Measurements from ENCODE around the gene ERO1A. TPM values are rescaled to one million over a fixed set of nuclear protein-coding genes. Genes with fewer than 3 reads are reported as not detected.

The ERO1A gene
- total and polyA plus RNA-seq, 9 of the 15 experiments (the other 6 are each of a cell fraction or from before 2014, with no cell fraction given) = 11.0 to 46.2 (median 27.6) TPM

DNA sequence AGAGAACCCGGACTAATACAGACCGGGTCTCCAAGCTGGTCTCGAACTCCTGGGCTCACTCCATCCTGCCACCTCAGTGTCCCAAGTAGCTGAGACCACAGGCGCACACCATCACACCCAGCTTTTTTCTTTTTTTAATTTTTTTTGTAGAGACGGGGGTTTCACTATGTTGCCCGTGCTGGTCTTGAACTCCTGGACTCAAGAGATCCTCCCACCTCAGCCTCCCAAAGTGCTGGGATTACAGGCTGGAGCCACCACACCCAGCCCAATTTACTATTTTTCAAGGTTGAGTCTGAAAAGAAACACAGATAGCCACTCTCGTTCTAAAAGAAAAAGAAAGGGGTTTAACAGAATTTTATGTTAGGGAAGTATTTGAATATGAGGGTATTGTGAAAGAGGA lies 1.8 kb downstream of the ERO1A start:
- Histone ChIP-seq H3K9me3 (replicated peaks; ENCODE audit: control insufficient read depth, insufficient read depth, low read depth, low read length) (no peaks in the 10 kb centered on the region), H3K4me1 (replicated peaks in 1 of 2; ENCODE audit: control insufficient read depth in 2 of 2, insufficient read depth in 2 of 2, low read length in 2 of 2) (peaks cover 9 to 15% of the 10 kb centered on the region in 2 experiments; a peak in 4 of 5 replicates), H3K9ac (ENCODE audit: insufficient read depth in 1 of 2, low read depth in 2 of 2, low read length in 2 of 2) (no peak overlapping the region; a peak in 1 of 4 replicates), H3K36me3 (ENCODE audit: control insufficient read depth, insufficient read depth, low read length) (0 out of 3 replicates have a peak, but pooled peaks cover 2% of the 10 kb centered on the region), H3K79me2 (ENCODE audit: control insufficient read depth, insufficient read depth, low read length) (peaks cover 66% of the 10 kb centered on the region), H3K4me3 (no peak overlapping the region), H3K9me1 (ENCODE audit: control insufficient read depth, insufficient read depth, low read length) (no peaks in the 10 kb centered on the region), H3K4me2 (ENCODE audit: insufficient read depth, low read length) (no peak overlapping the region), H3K27me3 (ENCODE audit: control insufficient read depth in 2 of 2, insufficient read depth in 2 of 2, low read length in 2 of 2) (no peaks in the 10 kb centered on the region), H4K20me1 (replicated peaks; ENCODE audit: control insufficient read depth, insufficient read depth, low read length) (peaks cover 11% of the 10 kb centered on the region), H2AFZ (ENCODE audit: low read depth, low read length) (no peak overlapping the region), H3K27ac (ENCODE audit: extremely low read depth, low read depth, low read length) (no peak overlapping the region)
- FAIRE-seq (no peak), ATAC-seq (no peak), DNase-seq (ENCODE audit: extremely low read depth in 1 of 4, low spot score in 3 of 4) (no peak)
- BruUV-seq (replicated peaks) = no TSS peak
- ChIA-PET CTCF (ENCODE audit: low intra/inter-chr PET ratio) (no interaction called here), POLR2A (no interaction called here)
- WGBS (ENCODE audit: insufficient coverage, low coverage, missing lambda C conversion rate) = 71% methylated on average over 3 of the region's 7 CpGs
- in situ Hi-C loops (cut with MboI) = no loop called here
- intact Hi-C loops (cut with micrococcal nuclease) = loop anchor here (5.0 kb wide), 1 partner anchor 141 kb away; the partner anchor contains the start of genes GPR137C and TXNDC16
- TF ChIP-seq EHMT2 (IDR thresholded peaks at IDR 0.05) (no peak), CC2D1A (IDR thresholded peaks at IDR 0.05) (no peak), HSF4 (CRISPR knock-in tag; IDR thresholded peaks at IDR 0.05; ENCODE audit: borderline replicate concordance) (no peak), IRF2 (CRISPR knock-in tag; IDR thresholded peaks at IDR 0.05) (no peak), SP2 (IDR thresholded peaks at IDR 0.05; ENCODE audit: extremely low read depth, low read depth, low read length, poor library complexity, severe bottlenecking) (no peak), SMARCA5 (IDR thresholded peaks at IDR 0.05) (no peak), SRSF9 (IDR thresholded peaks at IDR 0.05; ENCODE audit: borderline replicate concordance, low read depth, low read length) (no peak), ZNF316 (IDR thresholded peaks at IDR 0.05) (no peak), ZNF212 (CRISPR knock-in tag; IDR thresholded peaks at IDR 0.05) (no peak), TAL1 (IDR thresholded peaks at IDR 0.05) (no peak), NCOR1 (IDR thresholded peaks at IDR 0.05) (no peak), ZNF699 (CRISPR knock-in tag; IDR thresholded peaks at IDR 0.05; ENCODE audit: insufficient replicate concordance) (no peak), ZNF224 (CRISPR knock-in tag; IDR thresholded peaks at IDR 0.05) (no peak), MECOM (CRISPR knock-in tag; IDR thresholded peaks at IDR 0.05) (no peak), SPI1 (IDR thresholded peaks at IDR 0.05; ENCODE audit: borderline replicate concordance, low read depth, low read length) (no peak)
- TF ChIP-seq, protein P1, sequence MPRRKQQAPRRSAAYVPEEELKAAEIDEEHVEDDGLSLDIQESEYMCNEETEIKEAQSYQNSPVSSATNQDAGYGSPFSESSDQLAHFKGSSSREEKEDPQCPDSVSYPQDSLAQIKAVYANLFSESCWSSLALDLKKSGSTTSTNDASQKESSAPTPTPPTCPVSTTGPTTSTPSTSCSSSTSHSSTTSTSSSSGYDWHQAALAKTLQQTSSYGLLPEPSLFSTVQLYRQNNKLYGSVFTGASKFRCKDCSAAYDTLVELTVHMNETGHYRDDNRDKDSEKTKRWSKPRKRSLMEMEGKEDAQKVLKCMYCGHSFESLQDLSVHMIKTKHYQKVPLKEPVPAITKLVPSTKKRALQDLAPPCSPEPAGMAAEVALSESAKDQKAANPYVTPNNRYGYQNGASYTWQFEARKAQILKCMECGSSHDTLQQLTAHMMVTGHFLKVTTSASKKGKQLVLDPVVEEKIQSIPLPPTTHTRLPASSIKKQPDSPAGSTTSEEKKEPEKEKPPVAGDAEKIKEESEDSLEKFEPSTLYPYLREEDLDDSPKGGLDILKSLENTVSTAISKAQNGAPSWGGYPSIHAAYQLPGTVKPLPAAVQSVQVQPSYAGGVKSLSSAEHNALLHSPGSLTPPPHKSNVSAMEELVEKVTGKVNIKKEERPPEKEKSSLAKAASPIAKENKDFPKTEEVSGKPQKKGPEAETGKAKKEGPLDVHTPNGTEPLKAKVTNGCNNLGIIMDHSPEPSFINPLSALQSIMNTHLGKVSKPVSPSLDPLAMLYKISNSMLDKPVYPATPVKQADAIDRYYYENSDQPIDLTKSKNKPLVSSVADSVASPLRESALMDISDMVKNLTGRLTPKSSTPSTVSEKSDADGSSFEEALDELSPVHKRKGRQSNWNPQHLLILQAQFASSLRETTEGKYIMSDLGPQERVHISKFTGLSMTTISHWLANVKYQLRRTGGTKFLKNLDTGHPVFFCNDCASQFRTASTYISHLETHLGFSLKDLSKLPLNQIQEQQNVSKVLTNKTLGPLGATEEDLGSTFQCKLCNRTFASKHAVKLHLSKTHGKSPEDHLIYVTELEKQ (CRISPR knock-in tag; IDR thresholded peaks at IDR 0.05) = no peak
- TF ChIP-seq, protein P2, sequence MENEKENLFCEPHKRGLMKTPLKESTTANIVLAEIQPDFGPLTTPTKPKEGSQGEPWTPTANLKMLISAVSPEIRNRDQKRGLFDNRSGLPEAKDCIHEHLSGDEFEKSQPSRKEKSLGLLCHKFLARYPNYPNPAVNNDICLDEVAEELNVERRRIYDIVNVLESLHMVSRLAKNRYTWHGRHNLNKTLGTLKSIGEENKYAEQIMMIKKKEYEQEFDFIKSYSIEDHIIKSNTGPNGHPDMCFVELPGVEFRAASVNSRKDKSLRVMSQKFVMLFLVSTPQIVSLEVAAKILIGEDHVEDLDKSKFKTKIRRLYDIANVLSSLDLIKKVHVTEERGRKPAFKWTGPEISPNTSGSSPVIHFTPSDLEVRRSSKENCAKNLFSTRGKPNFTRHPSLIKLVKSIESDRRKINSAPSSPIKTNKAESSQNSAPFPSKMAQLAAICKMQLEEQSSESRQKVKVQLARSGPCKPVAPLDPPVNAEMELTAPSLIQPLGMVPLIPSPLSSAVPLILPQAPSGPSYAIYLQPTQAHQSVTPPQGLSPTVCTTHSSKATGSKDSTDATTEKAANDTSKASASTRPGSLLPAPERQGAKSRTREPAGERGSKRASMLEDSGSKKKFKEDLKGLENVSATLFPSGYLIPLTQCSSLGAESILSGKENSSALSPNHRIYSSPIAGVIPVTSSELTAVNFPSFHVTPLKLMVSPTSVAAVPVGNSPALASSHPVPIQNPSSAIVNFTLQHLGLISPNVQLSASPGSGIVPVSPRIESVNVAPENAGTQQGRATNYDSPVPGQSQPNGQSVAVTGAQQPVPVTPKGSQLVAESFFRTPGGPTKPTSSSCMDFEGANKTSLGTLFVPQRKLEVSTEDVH (IDR thresholded peaks at IDR 0.05; ENCODE audit: low read depth, partially characterized antibody) = no peak

Data from K562 (cell line).